Ascending aorta (tissue), 2 donors: ENCODE results near the gene AIF1L. TPM values are rescaled to one million over a fixed set of nuclear protein-coding genes. Genes with fewer than 3 reads are reported as not detected.

Source experiments
- DNase-seq, 2 donors: peaks; one replicate each; pipeline ENCODE4 v3.0.0-alpha.2; 2019; ENCODE audit warnings: low spot score in 2 of 2
- H3K27ac ChIP-seq, 2 donors: fragments of 200-600 bp; sonication (generic); one replicate each; pipeline ENCODE4 v1.5.1; 2016 to 2017; ENCODE audit warnings: mild to moderate bottlenecking in 1 of 2
- H3K27me3 ChIP-seq: fragments of 200-600 bp; sonication (generic); one replicate; pipeline ENCODE4 v1.5.1; 2017
- H3K36me3 ChIP-seq, 2 donors: fragments of 200-600 bp; sonication (generic); one replicate each; pipeline ENCODE4 v1.5.1; 2016
- H3K4me1 ChIP-seq, 2 donors: fragments of 200-600 bp; sonication (generic); one replicate each; pipeline ENCODE4 v1.5.1; 2016 to 2017; ENCODE audit warnings: mild to moderate bottlenecking in 1 of 2
- H3K4me3 ChIP-seq, 2 donors: fragments of 200-600 bp; sonication (generic); one replicate each; pipeline ENCODE4 v1.5.1; 2016 to 2017; ENCODE audit warnings: mild to moderate bottlenecking in 1 of 2
- H3K9me3 ChIP-seq, 2 donors: fragments of 200-600 bp; sonication (generic); one replicate each; pipeline ENCODE4 v1.5.1; 2016
- intact Hi-C: fragments of 100-400 bp; cut with DNase I; formaldehyde crosslinking; loops from one replicate; pipeline ENCODE4 v1.15.1; 2023
- total RNA-seq: library from RNA; depleted of rRNA; stranded (reverse); fragments of >200 nt; gene quantifications from one replicate; pipeline ENCODE4 v1.1.0, GENCODE V29; 2016
- TF ChIP-seq, protein P1 (sequence below), 3 experiments: fragments of 200-600 bp in 2 of 3; fragments of 450-650 bp in 1 of 3; sonication (generic) in 2 of 3; IDR thresholded peaks; one replicate each; pipeline ENCODE4 v1.5.1; 2016 to 2019; ENCODE audit warnings: antibody characterized with exemption in 3 of 3, mild to moderate bottlenecking in 1 of 3, moderate library complexity in 1 of 3

AIF1L gene
- total RNA-seq, 1 donor from 2014 or later, result 30.5 TPM

GRCh38 chr9:131090025-131090787 lies 6.1 kb upstream of the AIF1L start:
- no peak for DNase-seq
- TF ChIP-seq, protein P1, sequence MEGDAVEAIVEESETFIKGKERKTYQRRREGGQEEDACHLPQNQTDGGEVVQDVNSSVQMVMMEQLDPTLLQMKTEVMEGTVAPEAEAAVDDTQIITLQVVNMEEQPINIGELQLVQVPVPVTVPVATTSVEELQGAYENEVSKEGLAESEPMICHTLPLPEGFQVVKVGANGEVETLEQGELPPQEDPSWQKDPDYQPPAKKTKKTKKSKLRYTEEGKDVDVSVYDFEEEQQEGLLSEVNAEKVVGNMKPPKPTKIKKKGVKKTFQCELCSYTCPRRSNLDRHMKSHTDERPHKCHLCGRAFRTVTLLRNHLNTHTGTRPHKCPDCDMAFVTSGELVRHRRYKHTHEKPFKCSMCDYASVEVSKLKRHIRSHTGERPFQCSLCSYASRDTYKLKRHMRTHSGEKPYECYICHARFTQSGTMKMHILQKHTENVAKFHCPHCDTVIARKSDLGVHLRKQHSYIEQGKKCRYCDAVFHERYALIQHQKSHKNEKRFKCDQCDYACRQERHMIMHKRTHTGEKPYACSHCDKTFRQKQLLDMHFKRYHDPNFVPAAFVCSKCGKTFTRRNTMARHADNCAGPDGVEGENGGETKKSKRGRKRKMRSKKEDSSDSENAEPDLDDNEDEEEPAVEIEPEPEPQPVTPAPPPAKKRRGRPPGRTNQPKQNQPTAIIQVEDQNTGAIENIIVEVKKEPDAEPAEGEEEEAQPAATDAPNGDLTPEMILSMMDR (IDR thresholded peaks at IDR 0.05), result no peak
- Histone ChIP-seq H3K4me3 (no peak overlapping the region), H3K27ac (no peak overlapping the region), H3K4me1 (no peaks in the 10 kb centered on the region), H3K27me3 (peaks cover 2% of the 10 kb centered on the region), H3K9me3 (no peaks in the 10 kb centered on the region), H3K36me3 (no peaks in the 10 kb centered on the region)
- intact Hi-C loops, result no loop called here

DNA sequence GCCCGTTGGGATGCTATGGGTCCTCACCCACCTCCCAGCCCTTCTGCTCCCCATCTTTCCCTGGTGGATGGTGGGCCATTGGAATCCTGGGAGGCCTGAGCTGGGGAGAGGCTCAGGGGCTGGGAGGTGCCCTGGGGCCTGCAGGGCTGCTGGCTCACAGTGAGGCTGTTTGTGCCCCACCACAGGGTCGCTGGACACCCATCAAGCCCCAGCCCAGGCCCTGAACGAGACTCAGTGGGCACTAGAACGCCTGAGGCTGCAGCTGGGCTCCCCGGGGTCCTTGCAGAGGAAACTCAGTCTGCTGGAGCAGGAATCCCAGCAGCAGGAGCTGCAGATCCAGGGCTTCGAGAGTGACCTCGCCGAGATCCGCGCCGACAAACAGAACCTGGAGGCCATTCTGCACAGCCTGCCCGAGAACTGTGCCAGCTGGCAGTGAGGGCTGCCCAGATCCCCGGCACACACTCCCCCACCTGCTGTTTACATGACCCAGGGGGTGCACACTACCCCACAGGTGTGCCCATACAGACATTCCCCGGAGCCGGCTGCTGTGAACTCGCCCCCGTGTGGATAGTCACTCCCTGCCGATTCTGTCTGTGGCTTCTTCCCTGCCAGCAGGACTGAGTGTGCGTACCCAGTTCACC lies 4.9 kb upstream of the AIF1L start:
- no peak for DNase-seq
- peaks cover 5% of the 10 kb centered on the region for H3K27me3 ChIP-seq
- peaks cover 0 to 5% of the 10 kb centered on the region in 2 donors for H3K4me1 ChIP-seq
- TF ChIP-seq, protein P1 (IDR thresholded peaks at IDR 0.05), result no peak
- no peak overlapping the region for H3K4me3 ChIP-seq
- no peak overlapping the region for H3K27ac ChIP-seq
- no peaks in the 10 kb centered on the region for H3K36me3 ChIP-seq
- no peaks in the 10 kb centered on the region for H3K9me3 ChIP-seq
- intact Hi-C loops, result no loop called here

DNA sequence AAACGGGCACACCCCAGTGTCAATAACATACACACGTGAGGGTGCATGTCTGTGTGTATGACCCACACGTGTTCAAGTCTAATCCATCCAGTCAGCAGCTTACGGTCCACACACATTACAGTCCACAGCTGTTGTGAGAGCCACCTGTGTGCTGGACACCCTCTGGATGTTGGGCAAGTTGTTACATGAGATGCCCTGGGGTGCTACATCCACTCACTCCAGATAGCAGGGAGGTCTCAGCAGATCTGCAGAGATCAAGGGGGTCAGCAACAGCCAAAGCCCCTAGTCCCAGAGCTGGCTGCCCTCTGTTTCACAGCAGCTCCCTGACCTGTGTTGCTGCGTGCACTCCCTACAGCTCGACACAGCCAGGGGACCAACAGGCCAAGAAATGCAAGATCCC lies 4.3 kb upstream of the AIF1L start:
- intact Hi-C loops, result no loop called here
- no peak overlapping the region for H3K27ac ChIP-seq
- no peaks in the 10 kb centered on the region for H3K36me3 ChIP-seq
- H3K9me3 ChIP-seq, result no peaks in the 10 kb centered on the region
- H3K27me3 ChIP-seq, result peaks cover 5% of the 10 kb centered on the region
- H3K4me3 ChIP-seq, result no peak overlapping the region
- DNase-seq, result no peak
- H3K4me1 ChIP-seq, result peaks cover 0 to 10% of the 10 kb centered on the region in 2 donors
- TF ChIP-seq, protein P1 (IDR thresholded peaks at IDR 0.05), result no peak

- Histone ChIP-seq H3K27ac (no peak overlapping the region), H3K36me3 (no peaks in the 10 kb centered on the region), H3K27me3 (peaks cover 5% of the 10 kb centered on the region), H3K9me3 (no peaks in the 10 kb centered on the region), H3K4me1 (peaks cover 0 to 10% of the 10 kb centered on the region in 2 donors), H3K4me3 (no peak overlapping the region)
- TF ChIP-seq, protein P1 (IDR thresholded peaks at IDR 0.05), result no peak
- intact Hi-C loops, result no loop called here
- DNase-seq, result no peak
These were observed 3.5 kb upstream of the AIF1L start for GRCh38 chr9:131092548-131093440.

DNA sequence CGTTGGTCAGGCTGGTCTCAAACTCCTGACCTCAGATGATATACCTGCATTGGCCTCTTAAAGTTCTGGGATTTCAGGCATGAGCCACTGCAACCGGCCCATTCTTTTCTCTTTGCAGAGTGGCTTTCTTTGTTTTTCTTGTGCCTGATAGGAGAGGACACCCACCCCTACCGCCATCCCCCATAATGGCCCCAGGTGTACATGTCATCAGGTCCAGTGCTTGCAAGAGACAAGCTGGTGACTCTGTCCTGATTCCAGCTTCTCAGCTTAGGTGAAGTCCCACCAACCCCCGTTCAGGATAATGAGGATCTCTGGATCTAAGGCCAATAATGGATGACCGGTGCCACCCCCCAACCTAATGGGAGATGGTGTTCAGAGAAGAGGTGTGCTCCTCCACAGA lies 2.3 kb upstream of the AIF1L start:
- DNase-seq, result no peak
- Histone ChIP-seq H3K36me3 (no peaks in the 10 kb centered on the region), H3K27ac (no peak overlapping the region), H3K27me3 (peaks cover 5% of the 10 kb centered on the region), H3K4me3 (no peak overlapping the region), H3K4me1 (peaks cover 0 to 10% of the 10 kb centered on the region in 2 donors), H3K9me3 (no peaks in the 10 kb centered on the region)
- TF ChIP-seq, protein P1 (IDR thresholded peaks at IDR 0.05), result no peak
- intact Hi-C loops, result no loop called here
